ENCODE measurements around the gene IFFO2.
"Not testable (repeated sequence)": the region's sequence is repeated elsewhere in the genome, so short reads cannot be mapped to it uniquely, and the experiment has no call there.

Gene IFFO2

DNA sequence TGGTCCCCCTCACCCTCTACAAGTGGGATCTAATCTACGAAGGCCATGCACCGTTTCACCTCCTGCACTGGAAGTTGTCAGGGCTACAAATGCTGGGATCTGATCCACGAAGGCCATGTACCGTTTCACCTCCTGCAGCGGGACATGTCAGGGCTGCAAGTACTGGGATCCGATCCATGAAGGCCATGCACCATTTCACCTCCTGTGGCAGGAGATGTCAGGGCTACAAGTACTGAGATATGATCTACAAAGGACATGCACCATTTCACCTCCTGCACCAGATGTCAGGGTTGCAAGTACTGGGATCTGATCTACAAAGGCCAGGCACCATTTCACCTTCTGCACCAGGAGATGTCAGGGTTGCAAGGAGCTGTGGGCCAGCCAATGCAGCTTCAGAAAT lies 61.2 kb downstream of the IFFO2 start:
- peak; percentile 99 for TF ChIP-seq ZNF70 (CRISPR knock-in tag; IDR thresholded peaks at IDR 0.05)
- no peak for TF ChIP-seq CSDC2 (CRISPR knock-in tag; IDR thresholded peaks at IDR 0.05)
- no peak for ATAC-seq

- no peak for TF ChIP-seq ZFP30 (CRISPR knock-in tag; IDR thresholded peaks at IDR 0.05)
- ATAC-seq, result no peak
These were observed 63.4 kb downstream of the IFFO2 start for GRCh38 chr1:18893120-18893519.

DNA sequence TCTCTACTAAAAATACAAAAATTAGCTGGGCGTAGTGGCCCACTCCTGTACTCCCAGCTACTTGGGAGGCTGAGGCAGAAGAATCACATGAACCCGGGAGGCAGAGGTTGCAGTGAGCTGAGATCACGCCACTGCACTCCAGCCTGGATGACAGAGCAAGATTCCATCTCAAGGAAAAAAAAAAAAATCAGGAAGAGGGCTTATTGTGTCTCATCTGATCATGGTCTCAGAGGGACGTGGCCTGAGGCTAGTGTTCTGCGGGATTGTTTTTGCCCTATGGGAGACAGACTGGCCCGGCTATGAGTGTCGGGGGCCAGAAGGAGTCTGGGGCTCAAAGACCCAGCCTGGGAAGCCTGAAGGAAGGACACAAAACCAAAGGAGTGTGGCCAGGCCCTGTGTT lies 64.6 kb downstream of the IFFO2 start:
- ATAC-seq, result not testable (repeated sequence)

DNA sequence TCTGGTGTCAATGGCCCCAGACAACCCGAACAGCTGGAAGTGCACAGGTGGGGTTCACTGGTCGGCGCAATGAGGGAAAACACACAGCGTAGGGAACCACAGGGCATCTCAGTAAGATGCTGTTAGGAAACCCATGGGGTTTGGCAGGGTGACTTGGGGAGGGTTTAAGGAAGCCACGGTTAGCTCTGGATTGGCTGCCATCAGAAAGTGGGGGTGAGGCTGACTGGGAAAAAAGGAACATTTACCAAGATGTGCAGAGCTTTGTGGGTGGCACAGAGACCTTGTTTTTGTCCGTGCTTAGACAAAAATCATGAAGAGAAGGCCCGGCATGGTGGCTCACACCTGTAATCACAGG lies 65.1 kb downstream of the IFFO2 start:
- ATAC-seq, result no peak
- TF ChIP-seq ZC3H10 (CRISPR knock-in tag; IDR thresholded peaks at IDR 0.05) (no peak), SNAI2 (CRISPR knock-in tag; IDR thresholded peaks at IDR 0.05) (no peak), PPARA (CRISPR knock-in tag; IDR thresholded peaks at IDR 0.05; ENCODE audit: borderline replicate concordance) (no peak), ISL1 (CRISPR knock-in tag; IDR thresholded peaks at IDR 0.05) (no peak), ARNTL (CRISPR knock-in tag; IDR thresholded peaks at IDR 0.05; ENCODE audit: borderline replicate concordance, low read depth) (no peak), ESRRG (CRISPR knock-in tag; IDR thresholded peaks at IDR 0.05) (no peak), PATZ1 (CRISPR knock-in tag; IDR thresholded peaks at IDR 0.05; ENCODE audit: borderline replicate concordance) (no peak), GLIS3 (CRISPR knock-in tag; IDR thresholded peaks at IDR 0.05) (no peak), CSRNP3 (CRISPR knock-in tag; IDR thresholded peaks at IDR 0.05) (no peak), BACH2 (CRISPR knock-in tag; IDR thresholded peaks at IDR 0.05; ENCODE audit: borderline replicate concordance) (no peak), TOX (CRISPR knock-in tag; IDR thresholded peaks at IDR 0.05; ENCODE audit: borderline replicate concordance) (no peak), ZNF8 (CRISPR knock-in tag; IDR thresholded peaks at IDR 0.05) (no peak)
- TF ChIP-seq, protein P1, sequence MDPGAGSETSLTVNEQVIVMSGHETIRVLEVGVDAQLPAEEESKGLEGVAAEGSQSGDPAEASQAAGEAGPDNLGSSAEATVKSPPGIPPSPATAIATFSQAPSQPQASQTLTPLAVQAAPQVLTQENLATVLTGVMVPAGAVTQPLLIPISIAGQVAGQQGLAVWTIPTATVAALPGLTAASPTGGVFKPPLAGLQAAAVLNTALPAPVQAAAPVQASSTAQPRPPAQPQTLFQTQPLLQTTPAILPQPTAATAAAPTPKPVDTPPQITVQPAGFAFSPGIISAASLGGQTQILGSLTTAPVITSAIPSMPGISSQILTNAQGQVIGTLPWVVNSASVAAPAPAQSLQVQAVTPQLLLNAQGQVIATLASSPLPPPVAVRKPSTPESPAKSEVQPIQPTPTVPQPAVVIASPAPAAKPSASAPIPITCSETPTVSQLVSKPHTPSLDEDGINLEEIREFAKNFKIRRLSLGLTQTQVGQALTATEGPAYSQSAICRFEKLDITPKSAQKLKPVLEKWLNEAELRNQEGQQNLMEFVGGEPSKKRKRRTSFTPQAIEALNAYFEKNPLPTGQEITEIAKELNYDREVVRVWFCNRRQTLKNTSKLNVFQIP (CRISPR knock-in tag; IDR thresholded peaks at IDR 0.05; ENCODE audit: borderline replicate concordance, low read depth), result no peak
- TF ChIP-seq, protein P2, sequence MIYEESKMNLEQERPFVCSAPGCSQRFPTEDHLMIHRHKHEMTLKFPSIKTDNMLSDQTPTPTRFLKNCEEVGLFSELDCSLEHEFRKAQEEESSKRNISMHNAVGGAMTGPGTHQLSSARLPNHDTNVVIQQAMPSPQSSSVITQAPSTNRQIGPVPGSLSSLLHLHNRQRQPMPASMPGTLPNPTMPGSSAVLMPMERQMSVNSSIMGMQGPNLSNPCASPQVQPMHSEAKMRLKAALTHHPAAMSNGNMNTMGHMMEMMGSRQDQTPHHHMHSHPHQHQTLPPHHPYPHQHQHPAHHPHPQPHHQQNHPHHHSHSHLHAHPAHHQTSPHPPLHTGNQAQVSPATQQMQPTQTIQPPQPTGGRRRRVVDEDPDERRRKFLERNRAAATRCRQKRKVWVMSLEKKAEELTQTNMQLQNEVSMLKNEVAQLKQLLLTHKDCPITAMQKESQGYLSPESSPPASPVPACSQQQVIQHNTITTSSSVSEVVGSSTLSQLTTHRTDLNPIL (CRISPR knock-in tag; IDR thresholded peaks at IDR 0.05; ENCODE audit: low read depth), result no peak

GRCh38 chr1:18890706-18891425 lies 65.6 kb downstream of the IFFO2 start:
- no peak for TF ChIP-seq ZFP3 (CRISPR knock-in tag; IDR thresholded peaks at IDR 0.05)
- no peak for TF ChIP-seq ISL1 (CRISPR knock-in tag; IDR thresholded peaks at IDR 0.05)
- TF ChIP-seq ZNF8 (CRISPR knock-in tag; IDR thresholded peaks at IDR 0.05), result no peak
- TF ChIP-seq ZNF565 (CRISPR knock-in tag; conservative IDR thresholded peaks at IDR 0.05; ENCODE audit: low read depth), result no peak
- no peak for TF ChIP-seq CSDC2 (CRISPR knock-in tag; IDR thresholded peaks at IDR 0.05)
- no peak for TF ChIP-seq OSR1 (CRISPR knock-in tag; IDR thresholded peaks at IDR 0.05)
- TF ChIP-seq TSHZ2 (CRISPR knock-in tag; IDR thresholded peaks at IDR 0.05), result no peak
- ATAC-seq, result peak; percentile 69
